Gastrocnemius medialis (tissue), 4 donors: ENCODE measurements around the gene PIWIL4.

Experiments used
- POLR2A ChIP-seq, 2 donors: fragments of 450-650 bp; IDR thresholded peaks; one replicate each; pipeline ENCODE4 v1.6.1; 2017; ENCODE audit warnings: antibody characterized with exemption in 2 of 2, mild to moderate bottlenecking in 2 of 2, moderate library complexity in 2 of 2
- TF ChIP-seq, protein P1 (sequence below), 5 experiments: fragments of 450-650 bp in 3 of 5; fragments of 200-600 bp in 2 of 5; sonication (generic) in 2 of 5; IDR thresholded peaks in 4 of 5; conservative IDR thresholded peaks in 1 of 5; 1 replicate in 4 of 5; 2 replicates in 1 of 5; pipeline ENCODE4 v1.5.1; 2016 to 2019; ENCODE audit warnings: antibody characterized with exemption in 5 of 5, mild to moderate bottlenecking in 3 of 5, moderate library complexity in 3 of 5

DNA sequence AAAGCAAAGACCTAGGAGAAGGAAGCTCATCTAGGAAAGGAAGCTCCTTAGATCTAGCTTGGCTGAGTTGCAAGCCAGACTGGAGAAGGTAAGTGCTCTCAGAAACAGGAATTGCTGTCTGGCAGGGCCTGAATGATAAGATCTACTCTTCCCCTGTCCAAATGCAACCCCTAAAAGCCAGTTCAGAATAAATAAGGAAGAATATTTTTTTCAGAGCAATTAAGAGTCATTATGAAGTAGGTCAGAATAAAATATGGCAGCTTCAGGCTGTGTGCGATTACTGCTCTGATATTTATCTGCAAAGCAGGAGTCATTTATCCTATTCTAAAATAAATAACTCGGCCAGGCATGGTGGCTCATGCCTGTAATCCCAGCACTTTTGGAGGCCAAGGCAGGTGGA, 82.1 kb downstream of the PIWIL4 start:
- no peak for TF ChIP-seq POLR2A (IDR thresholded peaks at IDR 0.05)
- TF ChIP-seq, protein P1, sequence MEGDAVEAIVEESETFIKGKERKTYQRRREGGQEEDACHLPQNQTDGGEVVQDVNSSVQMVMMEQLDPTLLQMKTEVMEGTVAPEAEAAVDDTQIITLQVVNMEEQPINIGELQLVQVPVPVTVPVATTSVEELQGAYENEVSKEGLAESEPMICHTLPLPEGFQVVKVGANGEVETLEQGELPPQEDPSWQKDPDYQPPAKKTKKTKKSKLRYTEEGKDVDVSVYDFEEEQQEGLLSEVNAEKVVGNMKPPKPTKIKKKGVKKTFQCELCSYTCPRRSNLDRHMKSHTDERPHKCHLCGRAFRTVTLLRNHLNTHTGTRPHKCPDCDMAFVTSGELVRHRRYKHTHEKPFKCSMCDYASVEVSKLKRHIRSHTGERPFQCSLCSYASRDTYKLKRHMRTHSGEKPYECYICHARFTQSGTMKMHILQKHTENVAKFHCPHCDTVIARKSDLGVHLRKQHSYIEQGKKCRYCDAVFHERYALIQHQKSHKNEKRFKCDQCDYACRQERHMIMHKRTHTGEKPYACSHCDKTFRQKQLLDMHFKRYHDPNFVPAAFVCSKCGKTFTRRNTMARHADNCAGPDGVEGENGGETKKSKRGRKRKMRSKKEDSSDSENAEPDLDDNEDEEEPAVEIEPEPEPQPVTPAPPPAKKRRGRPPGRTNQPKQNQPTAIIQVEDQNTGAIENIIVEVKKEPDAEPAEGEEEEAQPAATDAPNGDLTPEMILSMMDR (IDR thresholded peaks at IDR 0.05 in 4 of 5, conservative IDR thresholded peaks at IDR 0.05 in 1 of 5): no peak
